ENCODE measurements around the gene C1orf198.

GRCh38 chr1:230894664-230895063 lies 26.3 kb upstream of the C1orf198 start:
- TF ChIP-seq EP300 (IDR thresholded peaks at IDR 0.05; ENCODE audit: borderline replicate concordance in 1 of 2, low read depth in 2 of 2, low read length in 2 of 2): no peak
- TF ChIP-seq RAD21 (IDR thresholded peaks at IDR 0.05 in 1 of 2, conservative IDR thresholded peaks at IDR 0.05 in 1 of 2; ENCODE audit: low read depth in 2 of 2, low read length in 2 of 2): no peak
